Thoracic aorta (tissue), 2 donors: ENCODE data around the gene USP47. TPM values are rescaled to one million over a fixed set of nuclear protein-coding genes. Genes with fewer than 3 reads are reported as not detected.
A peak's percentile ranks its signal among the peaks of the same experiment; 100 is the strongest.

ENCODE experiments used
- ATAC-seq: fragments of 150-250 bp; one replicate; pipeline ENCODE4 v1.8.0; 2017; ENCODE audit warnings: low read depth; ENCODE audit not compliant: insufficient number of reproducible peaks, low FRiP score
- DNase-seq: peaks from one replicate; pipeline ENCODE4 v3.0.0-alpha.2; 2020; ENCODE audit warnings: low spot score
- H3K27ac ChIP-seq, 2 donors: fragments of 200-600 bp; sonication (generic); 1 replicate in 1 of 2; 2 replicates in 1 of 2; pipeline ENCODE4 v1.5.1; 2016; ENCODE audit warnings: mild to moderate bottlenecking in 2 of 2, moderate library complexity in 2 of 2
- H3K27me3 ChIP-seq: fragments of 200-600 bp; sonication (generic); replicated peaks from 2 replicates; pipeline ENCODE4 v1.6.0; 2016; ENCODE audit warnings: mild to moderate bottlenecking; ENCODE audit not compliant: insufficient read depth
- H3K36me3 ChIP-seq: fragments of 200-600 bp; sonication (generic); one replicate; pipeline ENCODE4 v1.5.1; 2016
- H3K4me1 ChIP-seq, 2 donors: fragments of 200-600 bp; sonication (generic); 1 replicate in 1 of 2; 2 replicates in 1 of 2; pipeline versions ENCODE4 v1.5.1 to v1.6.0; 2016; ENCODE audit warnings: low read depth in 2 of 2, mild to moderate bottlenecking in 1 of 2; ENCODE audit not compliant: control insufficient read depth in 1 of 2
- H3K4me3 ChIP-seq: fragments of 200-600 bp; sonication (generic); 2 replicates; pipeline ENCODE4 v1.5.1; 2016; ENCODE audit warnings: mild to moderate bottlenecking
- H3K9me3 ChIP-seq: fragments of 200-600 bp; sonication (generic); 2 replicates; pipeline ENCODE4 v1.5.1; 2016
- total RNA-seq, 2 donors: library from RNA; depleted of rRNA; stranded (reverse); fragments of >200 nt; gene quantifications; one replicate each; pipeline versions ENCODE4 v1.1.0 to v1.2.3, GENCODE V29; 2016
- TF ChIP-seq, protein P1 (sequence below): fragments of 200-600 bp; sonication (generic); IDR thresholded peaks from one replicate; pipeline ENCODE4 v1.5.1; 2019; ENCODE audit warnings: antibody characterized with exemption

Gene USP47
- total RNA-seq, 2 donors from 2014 or later: 55.0 to 86.4 TPM

GRCh38 chr11:11909727-11910126 is 68.0 kb downstream of the USP47 start:
- Histone ChIP-seq H3K27ac (peak overlapping the region; percentile 62 to 82), H3K27me3 (no peaks in the 10 kb centered on the region)
- ATAC-seq: no peak

GRCh38 chr11:11910541-11910940 is 68.8 kb downstream of the USP47 start:
- no peaks in the 10 kb centered on the region for H3K27me3 ChIP-seq
- H3K4me1 ChIP-seq: peaks cover 3 to 14% of the 10 kb centered on the region in 2 donors
- TF ChIP-seq, protein P1, sequence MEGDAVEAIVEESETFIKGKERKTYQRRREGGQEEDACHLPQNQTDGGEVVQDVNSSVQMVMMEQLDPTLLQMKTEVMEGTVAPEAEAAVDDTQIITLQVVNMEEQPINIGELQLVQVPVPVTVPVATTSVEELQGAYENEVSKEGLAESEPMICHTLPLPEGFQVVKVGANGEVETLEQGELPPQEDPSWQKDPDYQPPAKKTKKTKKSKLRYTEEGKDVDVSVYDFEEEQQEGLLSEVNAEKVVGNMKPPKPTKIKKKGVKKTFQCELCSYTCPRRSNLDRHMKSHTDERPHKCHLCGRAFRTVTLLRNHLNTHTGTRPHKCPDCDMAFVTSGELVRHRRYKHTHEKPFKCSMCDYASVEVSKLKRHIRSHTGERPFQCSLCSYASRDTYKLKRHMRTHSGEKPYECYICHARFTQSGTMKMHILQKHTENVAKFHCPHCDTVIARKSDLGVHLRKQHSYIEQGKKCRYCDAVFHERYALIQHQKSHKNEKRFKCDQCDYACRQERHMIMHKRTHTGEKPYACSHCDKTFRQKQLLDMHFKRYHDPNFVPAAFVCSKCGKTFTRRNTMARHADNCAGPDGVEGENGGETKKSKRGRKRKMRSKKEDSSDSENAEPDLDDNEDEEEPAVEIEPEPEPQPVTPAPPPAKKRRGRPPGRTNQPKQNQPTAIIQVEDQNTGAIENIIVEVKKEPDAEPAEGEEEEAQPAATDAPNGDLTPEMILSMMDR: no peak
- peaks cover 3% of the 10 kb centered on the region for H3K36me3 ChIP-seq
- H3K4me3 ChIP-seq: no peak overlapping the region
- ATAC-seq: no peak
- no peaks in the 10 kb centered on the region for H3K9me3 ChIP-seq
- peak overlapping the region; percentile 62 to 82 for H3K27ac ChIP-seq
- no peak for DNase-seq

More at GRCh38 chr11:11909727-11910126, 68.0 kb downstream of the USP47 start:
- H3K36me3 ChIP-seq: peaks cover 3% of the 10 kb centered on the region
- DNase-seq: no peak
- no peak overlapping the region for H3K4me3 ChIP-seq
- no peaks in the 10 kb centered on the region for H3K9me3 ChIP-seq
- TF ChIP-seq, protein P1: no peak
- H3K4me1 ChIP-seq: peaks cover 3 to 14% of the 10 kb centered on the region in 2 donors

- no peaks in the 10 kb centered on the region for H3K9me3 ChIP-seq
- TF ChIP-seq, protein P1: no peak
- H3K27ac ChIP-seq: no peak overlapping the region
- no peaks in the 10 kb centered on the region for H3K27me3 ChIP-seq
- H3K4me3 ChIP-seq: no peak overlapping the region
- DNase-seq: no peak
- peaks cover 3 to 36% of the 10 kb centered on the region in 2 donors for H3K4me1 ChIP-seq
- ATAC-seq: no peak
- no peaks in the 10 kb centered on the region for H3K36me3 ChIP-seq
These were observed 71.6 kb downstream of the USP47 start for GRCh38 chr11:11913395-11913794.

- Histone ChIP-seq H3K4me1 (peaks cover 0 to 23% of the 10 kb centered on the region in 2 donors), H3K27me3 (no peaks in the 10 kb centered on the region), H3K36me3 (no peaks in the 10 kb centered on the region), H3K9me3 (no peaks in the 10 kb centered on the region), H3K4me3 (no peak overlapping the region), H3K27ac (no peak overlapping the region)
- DNase-seq: no peak
- TF ChIP-seq, protein P1: no peak
- no peak for ATAC-seq
These were observed 73.9 kb downstream of the USP47 start for GRCh38 chr11:11915625-11916024.

- no peaks in the 10 kb centered on the region for H3K27me3 ChIP-seq
- H3K9me3 ChIP-seq: no peaks in the 10 kb centered on the region
- H3K27ac ChIP-seq: peak overlapping the region; percentile 16 to 36
- TF ChIP-seq, protein P1: no peak
- DNase-seq (no peak), ATAC-seq (peak; percentile 55)
- H3K4me3 ChIP-seq: no peak overlapping the region
- H3K4me1 ChIP-seq: peaks cover 0 to 22% of the 10 kb centered on the region in 2 donors
- H3K36me3 ChIP-seq: no peaks in the 10 kb centered on the region
These were observed 75.2 kb downstream of the USP47 start for GRCh38 chr11:11916981-11917399.
